NCI-H2029 (cell line): Measurements from ENCODE around the gene SYNPO2L.
"Not testable (repeated sequence)": the region's sequence is repeated elsewhere in the genome, so short reads cannot be mapped to it uniquely, and the experiment has no call there.

Experiments used
- DNase-seq: peaks from one replicate; lab custom pipeline; 2025; lab: John Stamatoyannopoulos, UW

The SYNPO2L gene

GRCh38 chr10:73655990-73656298 lies at the start of gene SYNPO2L:
Gene SYNPO2L (minus strand): TSS chr10:73656029. CDS start chr10:73655922, 107 bp downstream.
- no peak for DNase-seq

GRCh38 chr10:73703924-73704323 lies 48.1 kb upstream of the SYNPO2L start:
- not testable (repeated sequence) for DNase-seq

- not testable (repeated sequence) for DNase-seq
Measured at GRCh38 chr10:73698819-73699218, 43.0 kb upstream of the SYNPO2L start.

DNA sequence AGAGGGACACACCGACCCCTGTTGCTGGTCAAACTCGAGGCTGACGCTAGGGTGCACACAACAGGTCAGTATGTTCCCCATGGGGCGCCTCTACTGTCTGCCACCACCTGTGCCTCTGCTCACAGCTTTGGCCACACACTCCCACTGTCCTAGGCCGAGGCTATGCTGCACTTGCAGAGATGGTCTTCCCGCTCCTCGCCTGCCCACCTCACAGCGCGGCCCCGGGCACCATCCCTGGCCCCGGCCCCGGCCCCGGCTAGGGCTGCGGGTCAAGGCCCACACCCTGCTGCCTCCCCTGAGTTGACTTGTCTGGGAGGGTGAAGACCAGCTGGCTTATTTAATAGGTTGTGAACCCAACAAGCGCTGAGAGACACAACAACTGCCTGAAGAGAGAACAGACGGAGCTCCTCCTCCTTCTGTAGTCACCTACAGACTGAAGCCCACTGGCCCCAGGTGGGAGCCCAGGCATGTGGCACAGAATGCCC lies 41.9 kb upstream of the SYNPO2L start, which contains the start of gene AGAP5:
Gene AGAP5 (minus strand): TSS at position 435 of the 485 bp plus-strand sequence. CDS start 354 bp downstream, at position 81.
- DNase-seq = not testable (repeated sequence)

GRCh38 chr10:73695302-73695701 lies 39.5 kb upstream of the SYNPO2L start:
- DNase-seq = peak; percentile 1

DNA sequence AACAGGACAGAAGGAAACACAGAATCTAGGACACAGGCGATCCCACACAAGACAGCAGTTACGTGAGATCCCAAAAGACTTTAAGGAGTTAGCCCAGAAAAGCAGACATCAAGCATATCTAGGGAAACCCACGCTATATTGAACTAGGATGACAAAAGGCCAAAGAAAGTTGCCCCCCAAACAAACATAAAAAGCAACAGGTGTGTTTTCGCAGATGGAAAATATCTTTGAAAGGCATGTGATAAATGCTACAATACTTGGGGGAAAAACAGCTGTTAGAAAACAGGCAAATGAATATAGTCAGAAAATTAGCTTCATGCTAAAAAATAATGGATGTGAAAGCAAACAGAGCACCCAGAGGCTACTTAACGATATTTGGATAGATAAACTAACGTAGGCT lies 34.9 kb upstream of the SYNPO2L start:
- not testable (repeated sequence) for DNase-seq

DNA sequence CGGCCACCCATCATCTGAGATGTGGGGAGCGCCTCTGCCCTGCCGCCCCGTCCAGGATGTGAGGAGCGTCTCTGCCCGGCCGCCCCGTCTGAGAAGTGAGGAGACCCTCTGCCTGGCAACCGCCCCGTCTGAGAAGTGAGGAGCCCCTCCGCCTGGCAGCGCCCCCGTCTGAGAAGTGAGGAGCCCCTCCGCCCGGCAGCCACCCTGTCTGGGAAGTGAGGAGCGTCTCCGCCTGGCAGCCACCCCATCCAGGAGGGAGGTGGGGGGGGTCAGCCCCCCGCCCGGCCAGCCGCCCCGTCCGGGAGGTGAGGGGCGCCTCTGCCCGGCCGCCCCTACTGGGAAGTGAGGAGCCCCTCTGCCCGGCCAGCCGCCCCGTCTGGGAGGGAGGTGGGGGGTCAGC lies 33.8 kb upstream of the SYNPO2L start:
- DNase-seq = not testable (repeated sequence)

DNA sequence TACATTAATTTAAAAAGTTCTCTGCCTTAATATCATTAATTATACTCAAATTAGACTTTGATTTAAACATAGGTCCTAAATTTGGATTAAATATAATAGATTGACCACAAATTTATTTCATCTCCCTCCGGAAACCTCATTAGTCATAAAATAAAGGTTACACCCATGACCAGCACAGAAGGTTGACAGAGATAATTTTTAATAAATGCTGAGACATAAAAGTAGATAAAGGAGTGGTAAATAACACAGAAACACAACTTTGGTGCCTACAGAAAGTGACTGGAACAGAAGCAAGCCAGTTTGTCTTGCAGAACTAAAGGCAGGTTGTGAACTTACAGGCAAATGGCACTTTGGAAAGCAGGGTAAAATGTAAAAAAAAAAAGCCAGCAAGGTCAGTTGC lies 31.8 kb upstream of the SYNPO2L start:
- not testable (repeated sequence) for DNase-seq

- DNase-seq = not testable (repeated sequence)
Measured at GRCh38 chr10:73674546-73674945, 18.7 kb upstream of the SYNPO2L start.

DNA sequence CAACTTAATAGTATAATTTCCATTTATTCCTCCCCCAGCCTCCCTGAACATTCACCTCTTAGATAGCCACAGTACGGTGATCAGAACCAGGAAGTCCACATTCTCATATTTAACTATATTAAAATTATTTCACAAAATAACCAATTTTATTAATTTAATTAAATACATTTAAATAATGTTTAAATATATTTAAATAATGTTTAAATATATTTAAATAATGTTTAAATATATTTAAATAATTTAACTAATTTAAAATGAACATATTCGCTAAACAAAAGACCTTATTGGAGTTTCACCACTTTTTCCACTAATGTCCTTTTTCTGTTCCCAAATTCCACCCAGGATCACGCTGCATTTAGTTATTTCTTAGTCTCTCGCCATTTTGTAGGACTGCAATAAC lies 12.5 kb upstream of the SYNPO2L start:
- DNase-seq = not testable (repeated sequence)

- not testable (repeated sequence) for DNase-seq
Measured at GRCh38 chr10:73666153-73666809, 10.5 kb upstream of the SYNPO2L start.

- DNase-seq = not testable (repeated sequence)
Measured at GRCh38 chr10:73665581-73665980, 9.8 kb upstream of the SYNPO2L start.

DNA sequence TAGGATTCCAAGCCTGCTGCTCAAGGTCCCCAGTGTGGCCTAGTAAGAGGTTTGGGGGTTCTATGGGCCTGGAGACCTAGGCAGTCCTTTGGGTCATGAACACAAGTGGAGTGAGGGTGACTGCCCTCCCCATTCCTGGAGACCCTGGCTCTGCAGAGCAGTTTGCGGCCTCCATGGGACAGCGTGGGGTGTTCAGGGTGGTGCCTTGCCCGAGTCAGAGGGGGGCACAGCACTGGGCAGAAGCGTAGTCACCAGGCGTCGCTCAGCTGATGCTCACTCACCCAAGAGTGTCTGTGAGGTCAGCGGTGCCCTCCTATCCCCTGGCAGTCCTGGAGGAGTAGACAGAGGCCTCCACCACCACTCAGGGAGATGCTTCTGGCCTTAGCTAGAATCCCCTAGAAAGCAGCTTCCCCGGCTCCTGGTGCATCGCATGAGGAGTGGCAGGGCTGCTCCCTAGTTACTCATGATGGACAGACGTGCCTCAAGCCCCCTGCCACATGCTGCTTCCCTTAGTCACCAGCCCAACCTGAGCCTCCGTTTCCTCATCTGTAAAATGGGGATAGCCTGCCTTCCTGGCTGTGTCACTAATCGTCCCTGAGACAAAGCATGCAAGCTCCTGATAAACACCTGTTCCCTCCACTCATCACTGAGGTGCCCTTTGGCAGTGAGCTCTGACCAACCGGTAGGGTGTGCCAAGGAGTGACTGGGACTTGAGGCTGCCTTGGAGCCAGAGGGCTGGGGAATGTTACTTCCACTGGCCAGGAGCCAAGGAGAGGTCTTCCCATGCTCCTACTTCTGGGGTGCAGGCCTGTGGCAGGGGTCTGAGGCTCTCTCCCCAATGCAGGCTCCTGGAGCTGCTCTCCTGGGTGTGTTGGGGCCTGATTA lies 8.6 kb upstream of the SYNPO2L start:
- not testable (repeated sequence) for DNase-seq

DNA sequence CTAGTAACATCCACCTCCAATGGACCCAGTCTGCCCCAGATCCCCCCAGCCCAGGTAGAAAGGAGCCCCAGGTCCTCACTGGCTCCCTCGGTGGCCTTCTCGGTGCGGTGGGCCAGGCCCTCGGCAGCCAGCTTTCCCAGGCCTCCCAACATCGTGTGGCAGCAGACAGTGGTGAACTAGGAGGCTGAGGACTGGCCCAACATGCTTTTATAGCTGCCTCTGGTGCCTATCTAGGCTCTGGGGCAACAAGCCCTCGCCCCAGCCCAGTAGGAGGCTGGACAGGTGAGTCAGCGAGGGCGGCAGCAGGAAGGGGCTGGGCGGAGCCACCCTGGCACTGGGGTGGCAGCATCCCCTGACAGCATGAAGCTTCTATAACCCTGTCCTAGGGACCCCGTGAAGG lies 7.8 kb upstream of the SYNPO2L start:
- not testable (repeated sequence) for DNase-seq

GRCh38 chr10:73662705-73663104 lies 6.9 kb upstream of the SYNPO2L start:
- DNase-seq = not testable (repeated sequence)

- no peak for DNase-seq
Measured at GRCh38 chr10:73655257-73655989, 406 bp downstream of the SYNPO2L start.

DNA sequence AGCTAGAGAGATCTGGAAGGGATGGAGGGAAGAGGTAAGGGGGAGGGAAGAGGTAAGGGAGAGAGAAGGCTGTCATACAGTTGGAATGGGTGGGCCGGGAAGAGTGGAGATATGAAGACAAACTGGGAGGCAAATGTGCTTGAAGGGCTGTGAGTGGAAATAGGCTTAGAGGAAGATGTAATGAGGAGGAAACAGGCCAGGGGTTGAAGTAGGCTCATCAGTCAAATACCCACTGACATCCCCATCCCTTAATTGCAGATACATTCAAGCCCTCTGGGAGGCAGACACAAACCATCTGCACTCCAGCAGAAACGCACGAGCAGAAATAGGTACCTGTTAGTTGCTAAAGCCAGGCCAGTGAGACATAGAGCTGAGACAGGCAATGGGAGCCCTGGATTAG lies 2.1 kb downstream of the SYNPO2L start:
- no peak for DNase-seq

GRCh38 chr10:73653195-73653594 lies 2.6 kb downstream of the SYNPO2L start:
- DNase-seq = no peak

- DNase-seq = no peak
Measured at GRCh38 chr10:73650537-73651331, 5.1 kb downstream of the SYNPO2L start.

- DNase-seq = no peak
Measured at GRCh38 chr10:73649876-73650536, 5.8 kb downstream of the SYNPO2L start.
